Endothelial cell of umbilical vein (primary cell): ENCODE measurements around the gene ENHO. TPM values are rescaled to one million over a fixed set of nuclear protein-coding genes. Genes with fewer than 3 reads are reported as not detected.

Source experiments
- BruUV-seq: library from RNA; stranded (reverse); fragments of 400-500 nt; replicated peaks from 2 replicates; lab custom pipeline; 2021; lab: Mats Ljungman, UMichigan
- CTCF ChIA-PET: fragments of 300-600, 350-600 bp; sonication (Branson Sonifier 250); formaldehyde crosslinking; loops from one replicate; lab custom pipeline; 2021; ENCODE audit warnings: antibody characterized with exemption, inconsistent platforms; lab: Charles Lee
- POLR2A ChIA-PET: fragments of 300-600, 350-600 bp; sonication (Branson Sonifier 250); formaldehyde crosslinking; loops from one replicate; lab custom pipeline; 2021; ENCODE audit warnings: antibody characterized with exemption, inconsistent platforms; lab: Charles Lee
- DNase-seq: peaks from one replicate; pipeline ENCODE4 v3.0.0-alpha.2; 2011; ENCODE audit warnings: low read depth, low spot score
- FAIRE-seq: peaks from 2 replicates; lab custom pipeline; 2011; peaks lifted over from hg19 to GRCh38; lab: Jason Lieb, UNC
- H2AFZ ChIP-seq: 2 replicates; pipeline ENCODE4 v1.6.0; 2012; ENCODE audit warnings: low read depth, low read length, control low read depth, inconsistent platforms
- H3K27ac ChIP-seq: 2 replicates; pipeline ENCODE4 v1.5.1; 2011; ENCODE audit warnings: low read depth, mild to moderate bottlenecking, control low read depth, low read length, moderate library complexity; ENCODE audit not compliant: insufficient read depth
- H3K27me3 ChIP-seq, 2 experiments: 2 replicates each; pipeline versions ENCODE4 v1.6.0 to v1.6.1; 2011; ENCODE audit warnings: low read length in 2 of 2, mixed read lengths in 1 of 2; ENCODE audit not compliant: control insufficient read depth in 2 of 2, insufficient read depth in 2 of 2
- H3K36me3 ChIP-seq, 2 experiments: 2 replicates in 1 of 2; 3 replicates in 1 of 2; pipeline ENCODE4 v1.5.1; 2011; ENCODE audit warnings: low read length in 2 of 2, mild to moderate bottlenecking in 1 of 2, moderate library complexity in 1 of 2; ENCODE audit not compliant: control insufficient read depth in 2 of 2, insufficient read depth in 2 of 2; ENCODE audit errors: extremely low read depth in 1 of 2
- H3K4me1 ChIP-seq: 3 replicates; pipeline ENCODE4 v1.5.1; 2011; ENCODE audit warnings: mild to moderate bottlenecking, low read length; ENCODE audit not compliant: control insufficient read depth, insufficient read depth; ENCODE audit errors: extremely low read depth
- H3K4me2 ChIP-seq: 2 replicates; pipeline ENCODE4 v1.6.1; 2011; ENCODE audit warnings: low read length, control low read depth, mixed read lengths; ENCODE audit not compliant: insufficient read depth
- H3K4me3 ChIP-seq, 3 experiments: fragments of 200-600 bp in 1 of 3; sonication (generic), shearing (Covaris generic) in 1 of 3; replicated peaks in 1 of 3; 2 replicates each; pipeline ENCODE4 v1.5.1; 2011 to 2016; ENCODE audit warnings: control low read depth in 3 of 3, low read length in 3 of 3, mild to moderate bottlenecking in 2 of 3, inconsistent platforms in 1 of 3, low read depth in 1 of 3, moderate library complexity in 1 of 3; ENCODE audit not compliant: insufficient read depth in 1 of 3
- H3K79me2 ChIP-seq: 2 replicates; pipeline ENCODE4 v1.6.0; 2012; ENCODE audit warnings: low read length, inconsistent platforms; ENCODE audit not compliant: control insufficient read depth, insufficient read depth
- H3K9ac ChIP-seq: replicated peaks from 2 replicates; pipeline ENCODE3; 2011; ENCODE audit warnings: low read length, control low read depth; ENCODE audit not compliant: insufficient read depth; ENCODE audit errors: extremely low read depth
- H3K9me1 ChIP-seq: replicated peaks from 3 replicates; pipeline ENCODE4 v1.6.0; 2011; ENCODE audit warnings: mild to moderate bottlenecking, low read length; ENCODE audit not compliant: control insufficient read depth, insufficient read depth; ENCODE audit errors: extremely low read depth
- H3K9me3 ChIP-seq: replicated peaks from 2 replicates; pipeline ENCODE4 v1.5.1; 2012; ENCODE audit warnings: low read length, inconsistent platforms; ENCODE audit not compliant: control insufficient read depth, insufficient read depth
- H4K20me1 ChIP-seq: replicated peaks from 2 replicates; pipeline ENCODE3; 2011; ENCODE audit warnings: mild to moderate bottlenecking, low read length; ENCODE audit not compliant: control insufficient read depth, insufficient read depth; ENCODE audit errors: extremely low read depth
- CTCF ChIP-seq, 2 donors: IDR thresholded peaks; 1 replicate in 1 of 2; 2 replicates in 1 of 2; pipeline ENCODE4 v1.5.1; 2011; ENCODE audit warnings: low read length in 2 of 2, mild to moderate bottlenecking in 2 of 2, moderate library complexity in 2 of 2, control low read depth in 1 of 2, inconsistent platforms in 1 of 2, low read depth in 1 of 2; ENCODE audit not compliant: insufficient read depth in 1 of 2; ENCODE audit errors: extremely low read depth in 1 of 2
- EZH2 ChIP-seq: IDR thresholded peaks from 2 replicates; pipeline ENCODE4 v1.6.1; 2012; ENCODE audit warnings: borderline replicate concordance, low read depth, mild to moderate bottlenecking, moderate library complexity, low read length, inconsistent platforms; ENCODE audit not compliant: severe bottlenecking
- FOS ChIP-seq: IDR thresholded peaks from 2 replicates; pipeline ENCODE4 v1.6.1; 2011; ENCODE audit warnings: mild to moderate bottlenecking, low read length, moderate library complexity, borderline replicate concordance; ENCODE audit not compliant: insufficient read depth
- GATA2 ChIP-seq: IDR thresholded peaks from 2 replicates; pipeline ENCODE4 v1.7.0; 2011; ENCODE audit warnings: low read depth, mild to moderate bottlenecking, moderate library complexity, mixed read lengths, low read length; ENCODE audit not compliant: insufficient read length, insufficient read depth
- JUN ChIP-seq: IDR thresholded peaks from 2 replicates; pipeline ENCODE4 v1.6.1; 2011; ENCODE audit warnings: borderline replicate concordance, low read depth; ENCODE audit not compliant: insufficient read length, insufficient read depth
- MAX ChIP-seq: IDR thresholded peaks from 2 replicates; pipeline ENCODE4 v1.6.1; 2011; ENCODE audit not compliant: insufficient read depth, insufficient read length
- MYC ChIP-seq: IDR thresholded peaks from one replicate; pipeline ENCODE4 v1.6.1; 2011; ENCODE audit warnings: mild to moderate bottlenecking, low read depth, low read length
- POLR2A ChIP-seq: IDR thresholded peaks from 2 replicates; pipeline ENCODE4 v1.6.1; 2012; ENCODE audit warnings: low read depth, mild to moderate bottlenecking, control low read depth, low read length
- POLR2AphosphoS5 ChIP-seq: IDR thresholded peaks from 2 replicates; pipeline ENCODE4 v1.6.1; 2012; ENCODE audit warnings: low read depth, mild to moderate bottlenecking, control low read depth, low read length, moderate library complexity; ENCODE audit not compliant: insufficient read depth
- dilution Hi-C: fragments of 300-500 bp; cut with MboI; formaldehyde crosslinking; loops from one replicate; pipeline ENCODE4 v1.15.0; 2019; ENCODE audit warnings: low sequenced_read_pairs; ENCODE audit not compliant: extremely low pct_ligation_motif_present
- intact Hi-C: fragments of 100-400 bp; cut with micrococcal nuclease; formaldehyde crosslinking; loops from one replicate; pipeline ENCODE4 v1.10.0; 2022
- polyA plus RNA-seq, 4 experiments: library from polyadenylated mRNA; depleted of rRNA in 3 of 4; stranded (reverse) in 3 of 4; unstranded in 1 of 4; fragments of >200 nt; gene quantifications; 2 replicates each; pipeline versions ENCODE4 v1.2.1 to v1.2.3, GENCODE V29; 2011 to 2012; ENCODE audit warnings: missing spikeins in 1 of 4
- total RNA-seq: library from RNA; stranded (reverse); gene quantifications from 2 replicates; pipeline ENCODE4 v1.2.3, GENCODE V29; 2021

ENHO gene
- total and polyA plus RNA-seq, 2 donors (not counting 3 experiments of a cell fraction or from before 2014, with no cell fraction given): 0.10 TPM; not detected in 1

- Histone ChIP-seq H3K9me3 (no peaks in the 10 kb centered on the region), H3K4me2 (no peak overlapping the region), H3K27ac (no peak overlapping the region), H3K9ac (no peak overlapping the region), H3K36me3 (no peaks in the 10 kb centered on the region), H3K9me1 (no peaks in the 10 kb centered on the region), H3K4me1 (no peaks in the 10 kb centered on the region), H3K27me3 (peaks cover 18% of the 10 kb centered on the region in 2 experiments), H4K20me1 (no peaks in the 10 kb centered on the region), H3K4me3 (no peak overlapping the region), H3K79me2 (no peaks in the 10 kb centered on the region), H2AFZ (no peak overlapping the region)
- no peak for FAIRE-seq
- intact Hi-C loops: no loop called here
- BruUV-seq: no TSS peak
- TF ChIP-seq FOS (no peak), POLR2A (no peak), POLR2AphosphoS5 (no peak), EZH2 (no peak), GATA2 (no peak), CTCF (IDR thresholded peaks at IDR 0.05; ENCODE audit: extremely low read depth in 1 of 2, insufficient read depth in 1 of 2, low read depth in 1 of 2, low read length in 2 of 2) (no peak), MAX (no peak), JUN (no peak), MYC (no peak)
- POLR2A ChIA-PET: no interaction called here
- no peak for DNase-seq
- dilution Hi-C loops: no loop called here
- CTCF ChIA-PET: interaction anchor here (1.0 to 2.6 kb wide), 3 partner anchors 19 to 32 kb away, joined by 3 to 17 read pairs (median 3); no protein-coding TSS in a partner anchor
These were observed 49.3 kb upstream of the ENHO start for GRCh38 chr9:34572092-34572491.
